HG02571 (cell line): ENCODE results near the gene PLAU.

Source experiments
- ATAC-seq: cut with Tn5 transposase; IDR thresholded peaks from one replicate; pipeline ENCODE4 v1.9.1; 2021; ENCODE audit warnings: mild to moderate bottlenecking, moderate library complexity; ENCODE audit not compliant: unreplicated experiment

The PLAU gene

DNA sequence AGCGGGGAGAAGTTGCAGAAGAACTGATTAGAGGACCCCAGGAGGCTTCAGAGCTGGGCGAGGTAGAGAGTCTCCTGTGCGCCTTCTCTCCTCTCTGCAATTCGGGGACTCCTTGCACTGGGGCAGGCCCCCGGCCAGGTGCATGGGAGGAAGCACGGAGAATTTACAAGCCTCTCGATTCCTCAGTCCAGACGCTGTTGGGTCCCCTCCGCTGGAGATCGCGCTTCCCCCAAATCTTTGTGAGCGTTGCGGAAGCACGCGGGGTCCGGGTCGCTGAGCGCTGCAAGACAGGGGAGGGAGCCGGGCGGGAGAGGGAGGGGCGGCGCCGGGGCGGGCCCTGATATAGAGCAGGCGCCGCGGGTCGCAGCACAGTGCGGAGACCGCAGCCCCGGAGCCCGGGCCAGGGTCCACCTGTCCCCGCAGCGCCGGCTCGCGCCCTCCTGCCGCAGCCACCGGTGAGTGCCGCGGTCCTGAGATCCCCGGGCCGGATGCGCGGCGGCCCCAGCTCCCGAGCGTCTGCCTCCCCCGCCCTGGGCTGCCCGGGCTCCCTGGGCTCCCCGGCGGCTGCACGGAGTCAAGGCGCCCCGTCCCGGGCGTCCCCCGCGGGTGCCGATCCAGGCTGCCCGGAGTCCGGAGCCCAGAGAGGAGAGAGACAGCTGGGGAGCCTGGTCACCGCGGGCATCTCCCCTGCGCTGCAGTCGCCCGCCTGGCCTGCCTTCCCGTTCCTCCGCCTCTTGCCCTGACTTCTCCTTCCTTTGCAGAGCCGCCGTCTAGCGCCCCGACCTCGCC is at the start of gene PLAU:
PLAU (plus strand) TSS at position 369 of the 789 bp plus-strand sequence. CDS start 424 bp downstream, outside the sequence.
- ATAC-seq, result no peak

DNA sequence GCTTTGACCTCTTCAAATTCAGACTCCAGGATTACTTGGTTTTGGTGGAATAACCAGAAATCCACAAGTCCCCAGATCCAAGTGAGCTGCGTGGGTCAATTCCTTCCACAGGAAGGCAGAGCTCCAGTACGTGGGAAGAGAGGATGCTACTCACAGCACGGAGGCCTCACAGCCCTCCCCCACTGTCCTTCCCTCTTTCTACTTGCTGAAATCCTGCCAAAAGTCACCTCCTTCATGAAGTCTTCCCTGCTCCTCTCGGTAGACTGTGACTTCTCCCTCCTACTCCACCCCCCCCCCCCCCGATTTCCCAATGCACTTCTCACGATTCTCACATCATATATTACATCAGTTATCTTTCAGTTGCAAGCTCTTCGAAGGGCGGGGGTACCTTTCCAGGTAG is 48.9 kb upstream of the PLAU start:
- no peak for ATAC-seq

DNA sequence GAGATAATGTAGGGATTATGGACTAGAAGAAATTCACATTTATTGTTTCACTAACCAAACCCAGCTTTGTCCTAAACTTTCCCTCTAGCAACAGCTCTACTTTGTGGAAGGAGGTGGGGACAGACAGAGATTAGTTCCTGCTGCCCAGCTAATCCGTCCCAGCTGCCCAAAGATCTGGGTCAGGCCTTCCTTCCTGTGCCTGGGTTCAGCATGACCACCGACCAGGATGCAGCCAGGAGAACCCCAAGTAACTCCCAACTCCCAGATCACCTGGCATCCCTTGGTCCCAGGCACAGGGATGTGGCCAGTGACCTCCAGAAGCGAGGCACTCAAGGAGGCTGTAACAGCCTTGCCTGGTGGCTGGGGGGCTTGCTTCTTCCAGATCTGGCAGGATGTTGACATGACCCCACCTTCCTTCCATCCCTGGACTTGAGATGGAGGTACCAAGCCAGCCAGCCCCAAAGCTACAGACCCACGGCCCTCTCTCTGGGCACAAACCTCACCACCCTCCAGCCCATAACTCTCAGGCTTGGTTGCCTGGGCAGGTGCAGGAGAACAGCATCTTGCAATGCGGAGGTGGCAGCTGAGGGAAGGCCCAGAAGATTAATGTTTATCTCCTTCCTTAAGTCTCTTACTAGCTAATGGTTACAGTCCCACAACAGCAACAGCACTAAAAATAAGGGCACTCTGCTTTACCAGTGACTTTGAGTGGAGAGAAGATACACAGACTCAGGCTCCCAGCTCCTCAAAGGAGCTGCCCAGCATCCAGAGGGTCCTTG is 47.7 kb upstream of the PLAU start:
- no peak for ATAC-seq

DNA sequence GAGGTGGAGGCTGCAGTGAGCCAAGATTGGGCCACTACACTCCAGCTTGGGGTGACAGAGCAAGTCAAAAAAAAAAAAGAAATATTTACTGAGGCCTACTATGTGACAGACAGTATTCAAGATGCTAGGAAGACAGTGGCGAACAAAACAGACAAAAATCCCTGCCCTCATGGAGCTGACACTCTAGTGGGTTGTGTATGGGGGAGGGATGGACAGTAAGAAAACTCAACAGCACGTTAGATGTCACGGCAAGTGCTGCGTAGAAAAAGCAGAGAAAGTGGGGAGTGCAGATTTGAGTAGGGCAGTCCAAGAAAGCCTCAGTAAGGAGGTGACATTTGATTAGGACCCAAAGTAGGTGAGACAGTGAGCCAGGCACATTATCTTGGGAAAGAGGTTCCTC is 46.7 kb upstream of the PLAU start:
- no peak for ATAC-seq

DNA sequence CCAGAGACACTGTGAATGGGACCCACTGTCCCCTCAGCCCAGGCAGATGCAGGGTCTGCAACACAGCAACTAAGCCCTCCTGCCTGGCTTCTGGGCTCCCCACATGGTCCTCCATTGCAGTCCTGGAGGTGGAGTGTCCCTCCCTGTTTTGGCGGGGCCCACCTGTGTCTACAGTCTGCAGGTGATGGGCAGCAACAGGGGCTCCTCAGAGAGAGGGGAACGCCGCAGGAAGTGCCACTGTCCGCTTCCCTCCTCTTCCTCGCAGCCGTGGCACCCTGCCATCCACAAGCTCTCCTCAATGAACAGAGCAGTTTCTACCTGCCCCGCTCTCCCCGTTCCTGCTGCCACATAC is 45.8 kb upstream of the PLAU start:
- ATAC-seq, result no peak

DNA sequence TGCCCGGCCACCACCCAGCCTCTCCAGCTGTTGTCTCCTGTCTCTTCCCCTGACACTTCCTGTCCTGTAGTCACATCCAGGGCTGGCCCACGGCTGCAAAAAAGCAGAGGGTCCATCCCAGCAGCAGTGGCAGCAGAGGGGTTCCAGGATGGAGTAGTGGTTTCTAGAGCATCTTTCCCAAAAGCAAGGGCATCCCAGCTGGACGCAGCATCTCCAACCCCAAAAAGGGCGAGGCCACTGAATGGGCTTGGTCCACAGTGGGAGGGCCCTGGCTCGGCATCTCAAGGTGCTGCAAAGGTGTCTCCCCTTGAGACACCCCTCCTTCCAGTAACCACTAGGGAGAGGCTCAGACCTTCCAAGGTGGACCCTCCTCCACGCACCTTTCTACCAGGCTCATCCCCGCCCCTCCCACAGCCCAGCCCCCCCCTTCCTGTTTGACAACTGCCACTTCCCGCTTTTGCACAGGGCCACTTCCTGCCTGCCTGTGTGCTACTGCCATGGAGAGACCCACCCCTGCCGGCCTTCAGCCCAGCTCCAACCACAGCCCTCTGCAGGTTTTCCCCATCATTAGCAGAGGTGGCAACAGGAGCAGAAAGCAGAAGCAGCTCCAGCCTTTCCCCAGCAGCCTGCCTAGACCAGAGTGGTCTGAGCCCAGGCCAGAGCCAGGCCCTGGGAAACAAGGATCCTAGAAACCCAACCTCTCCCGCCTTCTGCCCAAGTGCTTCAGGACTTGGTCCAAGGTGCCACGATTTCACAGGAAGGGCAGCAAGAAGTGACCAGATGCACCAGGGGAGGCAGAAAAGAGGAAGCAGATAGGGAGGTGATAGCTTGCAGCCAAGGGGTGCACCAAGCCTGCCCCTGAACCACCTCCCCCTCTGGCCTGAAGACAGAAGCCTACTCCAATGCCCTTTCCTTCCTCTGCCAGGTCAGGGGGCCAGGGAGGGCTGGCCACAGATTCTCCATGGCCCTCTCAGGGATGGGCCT is 45.2 kb upstream of the PLAU start:
- ATAC-seq, result no peak

DNA sequence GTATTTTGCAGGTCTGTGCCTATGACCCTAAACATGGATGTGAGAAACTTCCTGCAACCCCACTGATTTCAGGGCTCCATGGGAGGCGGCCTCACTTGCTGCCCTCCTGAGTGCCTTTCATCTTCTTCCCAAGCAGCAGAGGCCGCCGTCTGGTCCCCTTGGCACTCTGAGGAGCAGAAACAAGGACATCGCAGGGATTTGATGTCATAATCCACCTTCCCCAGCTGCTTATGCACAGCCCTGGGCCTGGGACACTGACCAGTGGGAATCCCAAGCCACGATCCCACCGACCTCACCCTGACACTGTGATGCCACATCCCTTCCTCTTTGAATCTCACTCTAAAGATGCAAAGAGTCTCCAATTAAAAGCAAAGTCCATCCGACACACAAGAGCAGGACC is 44.3 kb upstream of the PLAU start:
- ATAC-seq, result no peak

DNA sequence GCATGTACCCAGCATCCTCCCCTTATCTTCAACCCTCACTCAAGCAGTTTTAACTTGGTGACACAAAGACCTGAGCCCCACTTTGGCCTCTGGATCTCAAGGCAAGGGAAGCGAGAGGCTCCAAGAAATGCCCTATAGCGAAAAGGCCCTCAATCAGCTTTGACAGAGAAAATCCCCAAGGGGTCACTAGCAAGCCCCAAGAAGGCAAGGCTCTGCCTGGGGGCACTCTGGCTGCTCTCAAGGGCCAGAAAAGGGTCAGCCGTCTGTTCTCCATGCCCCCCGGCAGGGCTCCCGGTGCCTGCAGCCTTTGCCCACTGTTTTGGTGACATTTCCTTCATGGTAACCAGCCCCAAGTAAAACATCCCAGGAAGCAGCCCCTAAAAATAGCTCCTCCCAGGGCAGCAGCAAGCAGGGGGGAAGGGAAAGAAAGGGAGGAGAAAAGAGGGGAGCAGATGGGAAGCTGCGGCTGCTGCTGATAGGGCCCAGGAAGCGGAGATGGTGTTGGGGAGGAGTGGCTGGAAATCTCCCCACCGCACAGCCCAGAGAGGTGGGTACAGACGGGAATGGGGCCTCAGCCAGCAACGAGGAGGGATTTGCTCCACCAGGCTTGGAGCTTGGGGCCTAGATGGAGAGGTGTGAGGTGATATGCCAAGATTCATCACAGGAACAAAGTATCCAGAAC is 43.7 kb upstream of the PLAU start:
- no peak for ATAC-seq

DNA sequence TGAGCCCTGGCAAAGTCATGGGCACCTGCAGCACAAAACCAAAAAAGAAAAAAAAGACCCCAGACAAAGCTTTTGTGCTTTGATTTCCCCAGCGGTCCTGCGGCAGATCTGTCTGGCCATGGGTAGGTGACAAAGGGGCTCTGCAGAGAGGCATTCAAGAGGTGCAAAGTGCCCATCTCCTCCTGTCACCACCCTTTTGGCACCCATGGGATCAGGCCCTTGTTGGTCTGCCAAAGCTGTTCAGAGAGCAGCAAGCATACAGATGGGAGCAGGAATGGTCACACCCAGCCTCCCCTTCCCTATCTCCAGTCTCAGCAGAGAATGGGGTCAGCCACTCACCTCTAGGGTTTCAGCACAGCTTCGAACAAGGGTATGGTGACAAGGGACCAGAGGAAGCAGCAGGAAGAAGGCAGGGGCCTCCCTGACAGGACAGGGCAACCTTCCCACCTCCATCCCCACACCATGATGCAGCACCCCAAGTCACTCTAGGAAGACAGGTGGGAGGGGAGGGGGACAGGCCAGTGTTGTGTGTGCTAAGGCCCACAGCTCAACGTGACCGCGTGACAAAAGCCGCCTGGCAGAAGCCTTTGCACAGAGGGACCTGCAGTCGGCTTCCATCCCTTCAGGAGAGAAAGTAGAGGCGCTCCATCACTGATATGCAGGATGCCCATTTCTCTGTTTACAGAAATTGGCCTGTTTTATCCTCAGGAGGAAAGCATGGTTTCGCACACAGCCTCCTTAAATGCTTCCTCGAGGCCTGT is 42.9 kb upstream of the PLAU start:
- no peak for ATAC-seq

DNA sequence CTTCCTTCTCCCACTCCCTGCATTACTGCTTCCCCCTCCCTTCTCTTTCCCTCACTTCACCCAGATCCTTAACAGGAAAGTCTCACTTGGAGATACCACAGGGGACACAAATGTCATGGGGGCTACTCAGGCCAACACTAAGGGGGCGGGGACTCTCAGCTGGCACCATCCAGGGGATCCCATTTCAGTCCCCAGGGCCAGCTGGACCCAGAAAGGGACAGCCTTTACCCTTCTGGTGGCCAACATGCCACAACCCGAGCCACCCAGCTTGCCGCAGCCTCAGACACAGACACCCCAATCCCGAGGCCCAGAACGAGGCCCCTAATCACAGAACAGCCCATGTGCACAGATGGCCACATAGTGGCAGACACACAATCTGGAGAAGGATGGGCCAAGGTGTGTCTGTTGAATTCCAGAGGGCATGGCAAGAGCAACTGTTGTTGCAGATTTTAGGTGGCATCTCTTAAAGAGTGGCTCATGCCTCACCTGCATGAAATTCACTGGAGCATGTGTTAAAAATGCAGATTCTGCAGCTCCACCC is 42.2 kb upstream of the PLAU start:
- no peak for ATAC-seq

DNA sequence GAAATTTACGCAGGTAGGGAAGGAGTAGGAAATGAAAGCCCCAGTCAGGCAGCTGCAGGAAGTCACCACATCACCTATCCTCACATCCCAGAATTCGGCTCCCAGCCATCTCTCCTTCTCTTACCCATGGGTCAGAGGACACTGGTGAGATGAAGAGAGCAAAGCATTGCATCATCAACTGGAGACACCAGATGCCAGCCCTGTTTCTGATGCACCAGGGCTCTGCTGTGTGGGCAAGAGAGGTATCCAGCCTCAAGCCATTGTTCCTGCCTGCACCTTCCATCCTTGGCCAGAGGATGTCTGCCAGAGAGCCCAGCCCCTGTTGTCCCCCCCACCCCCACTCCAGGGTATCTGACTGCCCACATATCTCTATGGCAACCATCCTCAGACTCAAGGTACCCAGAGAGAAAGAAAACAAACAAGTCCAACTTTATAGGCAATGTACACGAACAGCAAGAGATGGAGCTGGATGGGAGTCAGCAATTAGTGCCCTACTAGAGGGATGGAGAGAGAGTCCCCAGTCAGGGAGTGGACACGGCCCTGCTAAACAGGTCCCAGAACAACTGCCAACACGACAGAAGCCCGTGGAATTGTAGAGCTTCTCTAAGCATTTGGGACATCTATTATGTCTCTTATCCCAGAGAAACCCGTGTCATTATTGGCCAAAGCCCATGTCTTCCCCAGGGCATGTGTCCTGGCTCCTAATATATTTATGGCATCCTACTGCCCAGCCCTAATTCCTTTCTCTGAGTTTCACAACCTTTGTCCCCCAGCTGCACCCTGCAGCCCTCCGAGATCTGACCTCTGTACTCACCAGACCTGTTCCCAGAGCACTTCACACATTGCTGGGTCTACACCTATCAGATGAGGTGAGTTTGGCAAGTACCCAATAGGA is 39.4 kb upstream of the PLAU start:
- no peak for ATAC-seq

DNA sequence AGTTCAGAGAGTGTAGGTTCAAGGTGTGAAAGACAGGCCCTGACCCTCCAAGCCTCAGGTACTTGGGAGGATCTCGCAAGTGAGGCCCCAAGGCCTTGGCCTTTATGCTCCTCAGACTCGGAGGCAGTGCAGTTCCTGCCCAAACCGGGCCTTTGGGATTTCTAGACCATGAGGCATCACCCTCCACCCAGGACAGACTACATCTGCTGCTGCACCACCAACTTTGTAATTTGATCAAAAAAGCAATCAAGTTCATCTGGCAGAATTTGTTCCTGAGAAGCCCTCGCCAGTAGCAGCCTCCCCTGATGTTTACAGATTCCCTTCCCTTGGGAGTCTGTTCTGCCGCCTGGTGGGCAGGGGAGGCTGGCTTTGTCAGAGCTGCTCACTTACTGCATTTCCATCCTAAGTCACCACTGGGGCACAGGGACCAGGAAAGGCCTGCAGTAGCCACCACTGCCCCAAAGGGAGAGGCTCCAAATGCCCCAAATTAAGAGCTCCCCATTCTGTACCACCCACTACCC is 38.7 kb upstream of the PLAU start:
- no peak for ATAC-seq

DNA sequence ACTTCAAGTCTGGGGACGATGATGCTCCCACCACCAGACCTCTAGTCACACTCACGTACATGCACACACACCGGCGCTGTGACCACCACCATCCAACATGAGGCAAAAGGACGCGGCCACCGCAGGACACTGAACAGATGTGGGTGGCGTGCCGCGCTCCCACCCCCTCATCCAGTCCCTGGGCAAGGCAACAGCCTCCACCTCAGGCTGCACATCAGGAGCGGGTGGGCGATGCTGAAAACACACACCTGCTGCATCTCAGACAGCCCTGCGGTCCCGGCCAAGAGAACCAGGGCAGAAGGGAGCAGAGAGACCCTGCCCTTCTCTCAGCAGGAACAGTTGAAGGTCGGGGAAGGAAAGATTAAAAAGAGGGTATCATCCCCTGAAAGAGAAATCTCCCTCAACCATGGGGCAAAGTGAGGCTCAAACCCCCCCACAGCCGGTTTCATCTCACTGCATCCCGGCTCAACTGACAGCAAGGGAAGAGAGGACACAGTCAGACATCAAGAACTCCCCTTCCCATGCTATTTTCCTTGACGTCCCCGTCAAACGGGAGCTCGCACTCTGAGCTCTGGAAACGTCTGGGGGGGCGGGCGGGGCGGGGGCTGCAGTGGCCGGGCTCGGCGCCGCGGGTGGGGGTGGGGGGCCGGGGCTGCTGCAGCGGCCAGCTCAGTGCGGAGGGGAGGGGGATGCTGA is 37.6 kb upstream of the PLAU start:
- ATAC-seq, result no peak

DNA sequence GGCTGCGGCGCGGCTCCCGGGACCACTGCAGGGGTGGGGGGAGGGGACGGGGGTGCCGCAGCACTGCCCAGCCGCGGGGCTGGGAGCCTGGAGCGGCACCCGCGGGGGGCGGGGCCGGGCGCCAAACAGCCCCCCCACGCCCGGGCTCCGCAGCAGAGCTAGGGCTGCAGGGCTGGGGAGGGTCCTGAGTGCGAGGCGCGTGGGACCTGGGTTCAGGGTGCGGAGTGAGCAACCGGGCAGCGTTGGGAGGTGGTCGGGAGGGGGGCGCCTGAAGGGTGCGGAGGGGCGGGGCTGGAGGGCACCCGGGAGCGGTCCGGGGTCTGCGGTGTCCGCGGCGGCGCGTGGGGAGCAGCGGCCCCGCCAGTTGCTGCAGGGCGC is 37.1 kb upstream of the PLAU start:
- no peak for ATAC-seq

DNA sequence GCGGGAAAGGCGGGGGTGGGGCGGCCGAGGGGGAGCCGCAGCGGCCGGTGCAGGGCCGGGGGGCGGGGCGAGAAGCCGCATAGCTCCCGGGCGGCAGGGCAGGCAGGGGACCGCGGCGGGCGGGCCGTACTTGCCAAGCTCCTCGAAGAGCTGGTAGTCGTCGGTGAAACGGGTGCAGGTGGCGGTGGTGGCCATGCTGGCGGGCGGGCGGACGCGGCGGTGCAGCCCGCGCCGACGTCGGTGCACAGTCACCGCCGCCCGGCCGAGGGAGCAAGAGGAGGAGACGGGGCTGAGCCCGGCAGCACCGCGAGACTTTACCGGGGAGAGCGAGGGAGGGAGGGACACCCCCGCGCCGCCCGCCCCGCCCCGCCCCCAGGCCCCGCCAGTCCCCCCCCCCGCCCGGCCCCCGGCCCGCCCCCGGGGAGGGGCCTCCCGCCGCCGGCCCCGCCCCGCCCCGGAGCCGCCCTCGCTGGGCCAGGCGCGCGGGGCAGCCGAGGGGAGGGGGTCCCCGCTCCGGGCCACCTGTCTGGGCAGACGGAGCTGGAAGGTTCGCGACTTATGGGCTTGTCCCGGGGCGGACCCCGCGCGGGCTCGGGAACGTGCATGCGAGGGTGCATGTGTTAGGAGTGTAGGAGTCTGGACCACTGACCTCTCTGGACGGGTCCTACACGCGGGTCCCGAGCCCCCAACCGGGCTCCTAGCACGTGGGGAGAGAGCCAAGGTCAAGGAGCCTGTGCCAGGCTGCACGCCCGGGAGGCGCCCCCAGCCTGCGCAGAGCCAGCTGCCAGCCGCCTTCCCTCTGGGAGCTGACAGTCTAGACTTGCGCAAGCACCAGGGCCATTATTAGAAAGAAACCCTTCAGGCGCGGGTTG is 36.4 kb upstream of the PLAU start, which contains the start of gene CAMK2G:
CAMK2G (minus strand) TSS at position 289 of the 872 bp plus-strand sequence; CDS start at position 195, 94 bp downstream.
- ATAC-seq, result peak; percentile 77

DNA sequence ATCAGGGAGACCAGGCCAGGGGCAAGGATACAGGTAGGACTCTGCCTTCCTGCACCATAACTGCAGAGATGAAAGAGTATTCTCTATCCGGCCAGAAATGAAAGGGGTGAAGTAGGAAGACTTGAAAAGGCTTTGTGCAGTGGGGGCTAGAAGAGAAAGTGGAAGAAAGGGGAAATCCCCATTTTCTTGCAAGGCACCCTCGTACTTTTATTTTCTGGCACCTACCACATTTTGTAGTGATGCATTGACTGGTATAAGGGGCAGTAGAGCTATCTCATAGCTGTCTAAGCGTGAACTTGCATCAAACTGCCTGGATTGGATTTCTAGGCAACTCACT is 35.8 kb upstream of the PLAU start:
- ATAC-seq, result peak; percentile 14

DNA sequence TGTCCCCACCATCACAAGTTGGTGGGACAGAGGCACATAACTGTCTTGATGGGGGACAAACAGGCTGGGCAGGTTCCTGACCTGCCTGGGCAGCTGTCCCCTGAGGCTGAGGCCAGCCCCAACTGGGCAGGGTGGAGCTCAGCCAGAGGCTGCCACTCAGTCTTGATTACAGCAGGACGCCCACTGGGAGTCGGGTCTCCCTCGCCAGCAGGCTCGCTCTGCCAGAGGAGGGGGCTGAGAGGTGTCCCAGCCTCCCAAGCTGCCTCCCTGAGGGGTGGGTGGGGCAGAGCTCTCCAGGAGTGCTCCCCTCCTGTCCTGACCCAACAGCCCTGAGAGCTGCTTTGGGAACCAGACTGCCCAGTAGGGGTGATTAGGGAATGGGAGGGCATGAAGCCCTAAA is 34.8 kb upstream of the PLAU start:
- no peak for ATAC-seq
